ENCODE measurements around the gene RNF208. TPM values are rescaled to one million over a fixed set of nuclear protein-coding genes. Genes with fewer than 3 reads are reported as not detected.

Gene RNF208
- total RNA-seq, 1 donor from 2014 or later = 9.5 TPM

GRCh38 chr9:137172901-137173795, 48.9 kb downstream of the RNF208 start:
- Mint-ChIP-seq H3K36me3 (ENCODE audit: low read depth) (peaks cover 7% of the 10 kb centered on the region), H3K4me3 (ENCODE audit: low read depth) (no peak overlapping the region), H3K27me3 (ENCODE audit: low read depth) (peaks cover 17% of the 10 kb centered on the region), H3K4me1 (ENCODE audit: low read depth) (no peaks in the 10 kb centered on the region), H3K9me3 (no peaks in the 10 kb centered on the region), H3K27ac (no peak overlapping the region)
- intact Hi-C loops (cut with micrococcal nuclease) = loop anchor here (10.0 kb wide), 2 partner anchors 48 to 328 kb away; partner anchors contain the start of genes AJM1 and PHPT1
- no peak for DNase-seq (ENCODE audit: low spot score)

- intact Hi-C loops (cut with micrococcal nuclease) = loop anchor here (10.0 kb wide), 2 partner anchors 47 to 327 kb away; partner anchors contain the start of genes AJM1 and PHPT1
- Mint-ChIP-seq H3K27ac (no peak overlapping the region), H3K36me3 (ENCODE audit: low read depth) (no peaks in the 10 kb centered on the region), H3K4me3 (ENCODE audit: low read depth) (no peak overlapping the region), H3K27me3 (ENCODE audit: low read depth) (peaks cover 24% of the 10 kb centered on the region), H3K9me3 (no peaks in the 10 kb centered on the region), H3K4me1 (ENCODE audit: low read depth) (no peaks in the 10 kb centered on the region)
- no peak for DNase-seq (ENCODE audit: low spot score)
Measured at GRCh38 chr9:137171149-137171900, 50.7 kb downstream of the RNF208 start.

- H3K9me3 Mint-ChIP-seq = no peaks in the 10 kb centered on the region
- H3K4me1 Mint-ChIP-seq (ENCODE audit: low read depth) = no peaks in the 10 kb centered on the region
- intact Hi-C loops (cut with micrococcal nuclease) = loop anchor here (10.0 kb wide), 2 partner anchors 46 to 326 kb away; partner anchors contain the start of genes AJM1 and PHPT1
- no peaks in the 10 kb centered on the region for H3K36me3 Mint-ChIP-seq (ENCODE audit: low read depth)
- DNase-seq (ENCODE audit: low spot score) = no peak
- H3K27me3 Mint-ChIP-seq (ENCODE audit: low read depth) = peaks cover 24% of the 10 kb centered on the region
- H3K4me3 Mint-ChIP-seq (ENCODE audit: low read depth) = no peak overlapping the region
- H3K27ac Mint-ChIP-seq = no peak overlapping the region
Measured at GRCh38 chr9:137170486-137171148, 51.4 kb downstream of the RNF208 start.

Other genes starting within 250 kb of the RNF208 start
- not detected in 2 replicates for gene PTGDS, start 244.7 kb downstream of the RNF208 start, total RNA-seq
- not detected in 2 replicates for gene LCNL1, start 239.2 kb downstream of the RNF208 start, total RNA-seq
- gene PAXX, start 229.8 kb downstream of the RNF208 start, total RNA-seq = 60.5 and 72.6 TPM in 2 replicates
- gene CLIC3, start 225.7 kb downstream of the RNF208 start, total RNA-seq = not detected in 2 replicates
- gene ABCA2, start 194.0 kb downstream of the RNF208 start, total RNA-seq = 27.4 and 31.4 TPM in 2 replicates
- 0.21 TPM in 1 of 2 replicates, not detected in the other for gene FUT7, start 190.2 kb downstream of the RNF208 start, total RNA-seq
- 32.7 and 36.0 TPM in 2 replicates for gene NPDC1, start 176.1 kb downstream of the RNF208 start, total RNA-seq
- gene ENTPD2, start 168.2 kb downstream of the RNF208 start, total RNA-seq = not detected in 2 replicates
- gene SAPCD2, start 151.7 kb downstream of the RNF208 start, total RNA-seq = 26.5 and 27.1 TPM in 2 replicates
- 20.0 and 22.3 TPM in 2 replicates for gene UAP1L1, start 144.7 kb downstream of the RNF208 start, total RNA-seq
- 47.5 and 52.2 TPM in 2 replicates for gene MAN1B1, start 135.3 kb downstream of the RNF208 start, total RNA-seq
- gene DPP7, start 107.5 kb downstream of the RNF208 start, total RNA-seq = 318 and 321 TPM in 2 replicates
- 0.07 TPM in 1 of 2 replicates, not detected in the other for gene GRIN1, start 83.1 kb downstream of the RNF208 start, total RNA-seq
- gene LRRC26, start 52.2 kb downstream of the RNF208 start, total RNA-seq = 0.21 and 0.34 TPM in 2 replicates
- not detected in 2 replicates for gene TMEM210, start 50.2 kb downstream of the RNF208 start, total RNA-seq
- 52.3 and 58.5 TPM in 2 replicates for gene ANAPC2, start 33.7 kb downstream of the RNF208 start, total RNA-seq
- gene SSNA1, start 33.6 kb downstream of the RNF208 start, total RNA-seq = 91.6 and 91.8 TPM in 2 replicates
- gene TPRN, start 21.5 kb downstream of the RNF208 start, total RNA-seq = 16.4 and 18.2 TPM in 2 replicates
- gene TMEM203, start 16.6 kb downstream of the RNF208 start, total RNA-seq = 34.9 and 35.0 TPM in 2 replicates
- gene NDOR1, start 16.5 kb downstream of the RNF208 start, total RNA-seq = 38.2 and 40.2 TPM in 2 replicates
- gene CYSRT1, start 2.9 kb upstream of the RNF208 start, total RNA-seq = 0.41 and 0.50 TPM in 2 replicates
- gene RNF224, start 5.3 kb upstream of the RNF208 start, total RNA-seq = not detected in 2 replicates
- not detected in 2 replicates for gene SLC34A3, start 8.7 kb upstream of the RNF208 start, total RNA-seq
- 357 and 361 TPM in 2 replicates for gene TUBB4B, start 19.0 kb upstream of the RNF208 start, total RNA-seq
- 0.48 TPM in 2 replicates for gene STPG3, start 29.0 kb upstream of the RNF208 start, total RNA-seq
- gene NELFB, start 33.1 kb upstream of the RNF208 start, total RNA-seq = 71.4 and 72.6 TPM in 2 replicates
- gene TOR4A, start 55.5 kb upstream of the RNF208 start, total RNA-seq = 17.2 and 17.5 TPM in 2 replicates
- gene NRARP, start 80.0 kb upstream of the RNF208 start, total RNA-seq = 9.3 and 11.2 TPM in 2 replicates
- 6.8 and 8.0 TPM in 2 replicates for gene EXD3, start 200.9 kb upstream of the RNF208 start, total RNA-seq
- 0.39 and 0.46 TPM in 2 replicates for gene NOXA1, start 201.2 kb upstream of the RNF208 start, total RNA-seq
- not detected in 2 replicates for gene ENTPD8, start 219.1 kb upstream of the RNF208 start, total RNA-seq
- 56.1 and 57.6 TPM in 2 replicates for gene NSMF, start 237.1 kb upstream of the RNF208 start, total RNA-seq